Lung (tissue), 12 donors: ENCODE measurements around the gene MME. TPM values are rescaled to one million over a fixed set of nuclear protein-coding genes. Genes with fewer than 3 reads are reported as not detected.

ENCODE experiments used
- ATAC-seq: fragments of 200-7000 bp; cut with Tn5 transposase; one replicate; pipeline ENCODE4 v1.9.1; 2020; ENCODE audit warnings: moderate number of reproducible peaks; ENCODE audit not compliant: insufficient read depth, low FRiP score
- DNase-seq, 3 donors: peaks; one replicate each; pipeline ENCODE4 v3.0.0-alpha.2; 2013 to 2017
- H3K27ac ChIP-seq, 2 donors: one replicate each; pipeline ENCODE4 v1.5.1; 2013; ENCODE audit warnings: mild to moderate bottlenecking in 2 of 2, moderate library complexity in 2 of 2, control low read depth in 1 of 2, inconsistent platforms in 1 of 2, low read depth in 1 of 2, low read length in 1 of 2
- H3K27me3 ChIP-seq, 3 donors: one replicate each; pipeline ENCODE4 v1.5.1; 2013; ENCODE audit warnings: low read length in 2 of 3; ENCODE audit not compliant: control insufficient read depth in 3 of 3, insufficient read depth in 3 of 3
- H3K36me3 ChIP-seq, 4 donors: one replicate each; pipeline ENCODE4 v1.5.1; 2013; ENCODE audit warnings: low read length in 4 of 4, mild to moderate bottlenecking in 1 of 4, moderate library complexity in 1 of 4; ENCODE audit not compliant: control insufficient read depth in 4 of 4, insufficient read depth in 4 of 4
- H3K4me1 ChIP-seq, 5 donors: one replicate each; pipeline ENCODE4 v1.5.1; 2013; ENCODE audit warnings: low read length in 5 of 5, mild to moderate bottlenecking in 2 of 5, moderate library complexity in 1 of 5; ENCODE audit not compliant: control insufficient read depth in 5 of 5, insufficient read depth in 5 of 5
- H3K4me3 ChIP-seq: one replicate; pipeline ENCODE4 v1.5.1; 2013; ENCODE audit warnings: mild to moderate bottlenecking, control low read depth, moderate library complexity
- H3K9ac ChIP-seq, 2 donors: one replicate each; pipeline ENCODE4 v1.5.1; 2013; ENCODE audit warnings: low read length in 2 of 2, control low read depth in 1 of 2; ENCODE audit not compliant: insufficient read depth in 1 of 2
- H3K9me3 ChIP-seq, 4 donors: one replicate each; pipeline ENCODE4 v1.5.1; 2013; ENCODE audit warnings: low read length in 3 of 4, mild to moderate bottlenecking in 1 of 4, moderate library complexity in 1 of 4; ENCODE audit not compliant: control insufficient read depth in 4 of 4, insufficient read depth in 3 of 4
- WGBS, 2 donors: extraction: QIAGEN DNeasy Blood & Tissue Kit; methylation state at CpG; one replicate each; pipeline ENCODE4 v1.1.7; 2013; 5-methylcytosine and 5-hydroxymethylcytosine counted together
- polyA plus RNA-seq, 2 donors: library from polyadenylated mRNA; stranded (reverse); fragments of 200-250 nt; gene quantifications; one replicate each; pipeline ENCODE4 v1.2.1, GENCODE V29; 2013
- total RNA-seq, 2 donors: library from RNA; depleted of rRNA in 1 of 2; stranded (reverse); fragments of >200 nt in 1 of 2; gene quantifications; one replicate each; pipeline ENCODE4 v1.2.1, GENCODE V29; 2014 to 2021
- TF ChIP-seq, protein P1 (sequence below): IDR thresholded peaks from 2 replicates; pipeline ENCODE4 v1.5.1; 2012; ENCODE audit warnings: mild to moderate bottlenecking; ENCODE audit errors: control extremely low read depth, extremely low read depth
- donor health status: control.
- donor health status: control.
- donor health status: Bipolar disorder and iron deficiency.
- donor health status: healthy.
- donor health status: DM: yes; HTN: yes; CAD: no.

The MME gene
- total and polyA plus RNA-seq, 4 donors = 7.9 to 41.0 (median 9.2) TPM

DNA sequence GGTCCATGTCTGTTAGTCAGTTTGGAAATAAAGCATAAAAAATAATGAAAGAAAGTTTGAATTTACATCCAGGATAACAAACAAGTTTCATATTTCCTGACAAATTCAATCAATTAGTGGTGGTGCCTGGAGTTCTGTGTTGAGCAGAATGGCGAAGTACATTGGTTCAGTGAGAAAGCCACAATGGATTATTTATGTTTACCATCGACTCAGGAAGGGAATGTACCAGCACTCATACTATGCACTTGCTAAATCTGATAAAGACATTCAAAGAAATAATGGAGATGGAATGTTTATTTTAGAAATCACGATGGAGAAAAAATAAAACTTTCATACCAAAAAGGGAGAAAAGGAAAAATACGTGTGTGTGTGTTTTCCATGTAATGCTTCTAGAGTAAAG, 45.3 kb upstream of the MME start:
- Histone ChIP-seq H3K27ac (no peak overlapping the region), H3K36me3 (no peaks in the 10 kb centered on the region), H3K9ac (no peak overlapping the region), H3K4me3 (no peak overlapping the region), H3K9me3 (no peaks in the 10 kb centered on the region), H3K4me1 (peaks cover 0 to 1% (median 0%) of the 10 kb centered on the region in 5 donors), H3K27me3 (no peaks in the 10 kb centered on the region)
- DNase-seq (no peak), ATAC-seq (no peak)
- 72 to 83% methylated on average over 4 of the region's 4 CpGs for WGBS, 2 donors
- TF ChIP-seq, protein P1, sequence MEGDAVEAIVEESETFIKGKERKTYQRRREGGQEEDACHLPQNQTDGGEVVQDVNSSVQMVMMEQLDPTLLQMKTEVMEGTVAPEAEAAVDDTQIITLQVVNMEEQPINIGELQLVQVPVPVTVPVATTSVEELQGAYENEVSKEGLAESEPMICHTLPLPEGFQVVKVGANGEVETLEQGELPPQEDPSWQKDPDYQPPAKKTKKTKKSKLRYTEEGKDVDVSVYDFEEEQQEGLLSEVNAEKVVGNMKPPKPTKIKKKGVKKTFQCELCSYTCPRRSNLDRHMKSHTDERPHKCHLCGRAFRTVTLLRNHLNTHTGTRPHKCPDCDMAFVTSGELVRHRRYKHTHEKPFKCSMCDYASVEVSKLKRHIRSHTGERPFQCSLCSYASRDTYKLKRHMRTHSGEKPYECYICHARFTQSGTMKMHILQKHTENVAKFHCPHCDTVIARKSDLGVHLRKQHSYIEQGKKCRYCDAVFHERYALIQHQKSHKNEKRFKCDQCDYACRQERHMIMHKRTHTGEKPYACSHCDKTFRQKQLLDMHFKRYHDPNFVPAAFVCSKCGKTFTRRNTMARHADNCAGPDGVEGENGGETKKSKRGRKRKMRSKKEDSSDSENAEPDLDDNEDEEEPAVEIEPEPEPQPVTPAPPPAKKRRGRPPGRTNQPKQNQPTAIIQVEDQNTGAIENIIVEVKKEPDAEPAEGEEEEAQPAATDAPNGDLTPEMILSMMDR = no peak

DNA sequence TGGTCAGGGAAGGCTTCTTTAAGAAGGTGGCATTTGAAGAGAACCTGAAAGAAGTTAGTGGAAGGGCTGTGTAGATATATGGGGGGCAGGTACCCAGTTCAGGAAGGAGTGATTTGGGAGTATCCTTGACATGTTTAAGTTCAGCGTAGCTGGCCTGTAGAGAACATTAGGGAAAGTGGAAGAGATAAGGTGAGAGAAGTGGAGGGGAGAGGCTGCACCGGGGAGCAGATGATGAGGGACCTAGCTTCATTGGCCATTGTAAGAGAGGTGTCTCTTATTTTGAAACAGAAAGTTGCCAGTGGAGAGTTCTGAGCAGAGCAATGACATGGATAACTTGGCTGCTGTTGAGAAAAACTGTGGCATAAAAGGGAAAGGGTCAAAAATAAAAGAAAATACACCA, 44.6 kb upstream of the MME start:
- WGBS, 2 donors = 75 to 94% methylated on average over 2 of the region's 2 CpGs
- no peak for ATAC-seq
- H3K27me3 ChIP-seq = no peaks in the 10 kb centered on the region
- H3K36me3 ChIP-seq = no peaks in the 10 kb centered on the region
- no peak overlapping the region for H3K4me3 ChIP-seq
- TF ChIP-seq, protein P1 = no peak
- no peak overlapping the region for H3K9ac ChIP-seq
- H3K27ac ChIP-seq = no peak overlapping the region
- no peaks in the 10 kb centered on the region for H3K9me3 ChIP-seq
- no peak for DNase-seq
- peaks cover 0 to 1% (median 0%) of the 10 kb centered on the region in 5 donors for H3K4me1 ChIP-seq

DNA sequence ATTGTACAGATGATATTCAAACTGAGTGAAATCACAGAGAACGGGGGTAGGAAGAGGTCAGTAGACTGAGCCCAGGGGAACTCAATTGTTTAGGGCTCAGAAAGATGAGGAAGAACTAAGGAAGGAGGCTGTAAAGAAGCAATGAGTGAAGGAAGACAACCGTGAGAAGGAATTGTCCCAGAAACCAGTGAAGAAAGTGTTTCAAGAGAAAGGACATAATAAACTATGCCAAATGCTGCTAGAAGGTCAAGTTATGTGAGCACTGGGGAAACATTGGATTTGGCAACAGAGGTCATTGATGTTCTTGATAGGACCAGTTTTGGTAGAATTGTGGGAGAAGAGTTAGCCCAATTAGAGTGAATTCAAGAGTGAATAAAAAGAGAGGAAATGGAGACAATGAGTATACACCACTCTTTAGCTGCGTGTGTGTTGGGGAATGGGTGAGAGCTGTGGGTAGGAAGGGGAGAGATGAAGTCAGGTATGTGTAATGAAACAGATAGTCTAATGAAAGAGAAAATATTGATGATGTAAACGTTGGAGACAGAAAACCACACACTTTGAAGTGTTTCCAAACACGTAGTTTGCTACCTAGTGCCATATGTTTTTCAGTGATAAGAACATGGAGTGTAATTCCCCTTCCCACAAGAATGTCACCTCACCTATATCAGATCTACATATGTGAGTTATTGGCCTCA, 42.5 kb upstream of the MME start:
- H3K27me3 ChIP-seq = no peaks in the 10 kb centered on the region
- no peak overlapping the region for H3K9ac ChIP-seq
- no peaks in the 10 kb centered on the region for H3K4me1 ChIP-seq
- H3K4me3 ChIP-seq = no peak overlapping the region
- no peaks in the 10 kb centered on the region for H3K9me3 ChIP-seq
- ATAC-seq = no peak
- TF ChIP-seq, protein P1 = no peak
- no peak for DNase-seq
- no peaks in the 10 kb centered on the region for H3K36me3 ChIP-seq
- 76 to 78% methylated on average over 5 of the region's 5 CpGs for WGBS, 2 donors
- no peak overlapping the region for H3K27ac ChIP-seq

DNA sequence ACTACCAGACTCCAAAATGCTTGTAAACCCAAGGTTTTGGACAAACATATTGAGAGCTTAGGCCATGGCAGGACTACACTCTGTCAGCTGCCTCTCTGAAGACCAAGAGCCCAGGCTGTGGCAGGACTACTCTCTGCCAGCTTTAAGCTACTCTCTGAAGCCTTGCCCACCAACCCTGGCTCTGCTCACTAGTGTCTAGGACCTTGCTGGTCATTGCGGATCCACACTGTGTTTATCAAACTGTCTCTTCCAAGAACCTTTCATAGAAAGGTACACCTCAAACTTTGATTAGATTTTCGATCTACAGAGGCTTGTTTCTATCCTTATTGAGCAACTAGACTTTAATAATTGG, 41.9 kb upstream of the MME start:
- Histone ChIP-seq H3K4me1 (no peaks in the 10 kb centered on the region), H3K4me3 (no peak overlapping the region), H3K36me3 (no peaks in the 10 kb centered on the region), H3K27me3 (no peaks in the 10 kb centered on the region), H3K9ac (no peak overlapping the region), H3K9me3 (no peaks in the 10 kb centered on the region), H3K27ac (no peak overlapping the region)
- no peak for DNase-seq
- TF ChIP-seq, protein P1 = no peak
- 82 to 94% methylated on average over 2 of the region's 2 CpGs for WGBS, 2 donors
- ATAC-seq = no peak
